Heart left ventricle (tissue), 16 donors: ENCODE data around the gene NXPH4. TPM values are rescaled to one million over a fixed set of nuclear protein-coding genes. Genes with fewer than 3 reads are reported as not detected.
A peak's percentile ranks its signal among the peaks of the same experiment; 100 is the strongest.

ENCODE experiments used
- ATAC-seq, 4 donors: fragments of 200-7000 bp; cut with Tn5 transposase; one replicate each; pipeline ENCODE4 v1.9.1; 2020 to 2022; ENCODE audit warnings: moderate library complexity in 4 of 4, mild to moderate bottlenecking in 3 of 4, moderate number of reproducible peaks in 1 of 4
- DNase-seq, 5 donors: peaks; one replicate each; pipeline ENCODE4 v3.0.0-alpha.2; 2020
- H3K27ac ChIP-seq, 12 donors: fragments of 200-600 bp; sonication (generic) in 4 of 12; one replicate each; pipeline versions ENCODE4 v1.5.0 to v1.8.0; 2016 to 2022; ENCODE audit warnings: mild to moderate bottlenecking in 2 of 12
- H3K27me3 ChIP-seq, 9 donors: fragments of 200-600 bp; sonication (generic) in 2 of 9; one replicate each; pipeline versions ENCODE4 v1.5.1 to v1.8.0; 2016 to 2022; ENCODE audit warnings: mild to moderate bottlenecking in 3 of 9
- H3K36me3 ChIP-seq, 9 donors: fragments of 200-600 bp; sonication (generic) in 2 of 9; one replicate each; pipeline versions ENCODE4 v1.5.0 to v1.8.0; 2018 to 2022; ENCODE audit warnings: mild to moderate bottlenecking in 2 of 9
- H3K4me1 ChIP-seq, 12 donors: fragments of 200-600 bp; sonication (generic) in 4 of 12; one replicate each; pipeline versions ENCODE4 v1.5.0 to v1.8.0; 2016 to 2022; ENCODE audit warnings: mild to moderate bottlenecking in 3 of 12
- H3K4me3 ChIP-seq, 12 donors: fragments of 200-600 bp; sonication (generic) in 4 of 12; one replicate each; pipeline versions ENCODE4 v1.5.0 to v1.8.0; 2017 to 2022; ENCODE audit warnings: mild to moderate bottlenecking in 9 of 12, moderate library complexity in 4 of 12
- H3K9me3 ChIP-seq, 12 donors: fragments of 200-600 bp; sonication (generic) in 4 of 12; one replicate each; pipeline versions ENCODE4 v1.5.0 to v1.8.0; 2016 to 2022; ENCODE audit warnings: mild to moderate bottlenecking in 1 of 12
- CTCF ChIP-seq, 12 donors: fragments of 200-600 bp; sonication (generic) in 4 of 12; IDR thresholded peaks; one replicate each; pipeline versions ENCODE4 v1.5.0 to v1.8.0; 2018 to 2022; ENCODE audit warnings: antibody characterized with exemption in 12 of 12, mild to moderate bottlenecking in 5 of 12
- POLR2A ChIP-seq, 2 donors: fragments of 450-650 bp; IDR thresholded peaks; one replicate each; pipeline ENCODE4 v1.6.1; 2017; ENCODE audit warnings: antibody characterized with exemption in 2 of 2, mild to moderate bottlenecking in 2 of 2, moderate library complexity in 2 of 2
- WGBS, 4 donors: extraction: QIAGEN DNeasy Blood & Tissue Kit in 2 of 4; methylation state at CpG; one replicate each; pipeline versions ENCODE4 v1.1.5 to v1.1.7; 2013 to 2018; 5-methylcytosine and 5-hydroxymethylcytosine counted together
- intact Hi-C, 10 donors: fragments of 100-400 bp; cut with DNase I; formaldehyde crosslinking; loops; one replicate each; pipeline versions ENCODE4 v1.11.1 to v1.14.2; 2022
- polyA plus RNA-seq, 2 donors: library from polyadenylated mRNA; stranded (reverse); fragments of 200-250 nt; gene quantifications; one replicate each; pipeline ENCODE4 v1.2.3, GENCODE V29; 2013
- total RNA-seq, 9 donors: library from RNA; depleted of rRNA in 2 of 9; stranded (reverse); fragments of >200 nt in 2 of 9; fragmentation: NEBNext Ultra II Directional in 3 of 9; extraction: Animal tissue kit (Norgen Biotek cat#: 25700) in 3 of 9; gene quantifications; one replicate each; pipeline versions ENCODE4 v1.1.0 to v1.2.4, GENCODE V29; 2016 to 2023
- donor health status: ischemic (EF 13 %, LVEDD 7.1; RV severe dilation, severe dysfunction).
- donor health status: healthy with polysubstance abuse.
- donor health status: DM: no; HTN: yes; CAD: no.
- donor health status: DM: no; HTN: no; CAD: no.
- donor health status: ischemic (EF 25% LVEDD 6.9; RV normal size, moderate dysfunction).
- donor health status: ischemic (EF 25% LVEDD 5.7; RV mildly dilated, moderate dysfunction).
- donor health status: healthy.
- donor health status: DM: yes; HTN: yes; CAD: no.
- donor health status: ischemic (EF 35%, LVEDD 5.7; RV mildly dilated, moderate dysfunction).
- donor health status: nonischemic (EF 11% LVEDD 7.7; RV severe dilation, severe dysfunction).
- donor health status: DM: yes; HTN: yes; CAD: no.
- donor health status: PGD.
- donor health status: ischemic (EF 29% LVEDD 5.4; RV normal size, mild dysfunction).
- donor health status: nonischemic (EF 23%, LVEDD 6.1; RV moderate dilation, normal function).

NXPH4 gene
- total and polyA plus RNA-seq, 11 donors, result 1.3 to 8.0 (median 3.0) TPM

GRCh38 chr12:57268264-57268663 is 51.7 kb downstream of the NXPH4 start:
- intact Hi-C loops, result loop anchor here in 1 of 10 donors (5.0 kb wide), 1 partner anchor 184 kb away; no protein-coding TSS in a partner anchor
- WGBS, 4 donors, result 87 to 89% (median 88%) methylated on average over 7 of the region's 7 CpGs
- no peak for TF ChIP-seq CTCF (IDR thresholded peaks at IDR 0.05)
- TF ChIP-seq POLR2A (IDR thresholded peaks at IDR 0.05), result no peak
- peaks cover 0 to 41% (median 17%) of the 10 kb centered on the region in 12 donors for H3K4me1 ChIP-seq
- H3K9me3 ChIP-seq, result no peaks in the 10 kb centered on the region
- no peak for ATAC-seq
- H3K27ac ChIP-seq, result no peak overlapping the region
- H3K4me3 ChIP-seq, result no peak overlapping the region
- H3K27me3 ChIP-seq, result no peaks in the 10 kb centered on the region
- no peak for DNase-seq
- peaks cover 0 to 84% (median 47%) of the 10 kb centered on the region in 9 donors for H3K36me3 ChIP-seq

- intact Hi-C loops, result no loop called here
- ATAC-seq (no peak), DNase-seq (no peak)
- no peak overlapping the region for H3K4me3 ChIP-seq
- 76 to 92% (median 89%) methylated on average over 1 of the region's 1 CpG for WGBS, 4 donors
- H3K9me3 ChIP-seq, result no peaks in the 10 kb centered on the region
- H3K27me3 ChIP-seq, result no peaks in the 10 kb centered on the region
- H3K36me3 ChIP-seq, result peaks cover 0 to 92% (median 46%) of the 10 kb centered on the region in 9 donors
- H3K27ac ChIP-seq, result peak overlapping the region in 1 of 12 donors; percentile 5
- TF ChIP-seq CTCF (IDR thresholded peaks at IDR 0.05), result no peak
- no peak for TF ChIP-seq POLR2A (IDR thresholded peaks at IDR 0.05)
- H3K4me1 ChIP-seq, result peaks cover 0 to 34% (median 12%) of the 10 kb centered on the region in 12 donors
These were observed 54.4 kb downstream of the NXPH4 start for GRCh38 chr12:57270966-57271470.

- H3K27me3 ChIP-seq, result no peaks in the 10 kb centered on the region
- TF ChIP-seq CTCF (IDR thresholded peaks at IDR 0.05) (no peak), POLR2A (IDR thresholded peaks at IDR 0.05) (no peak)
- H3K9me3 ChIP-seq, result no peaks in the 10 kb centered on the region
- H3K4me1 ChIP-seq, result peaks cover 0 to 34% (median 12%) of the 10 kb centered on the region in 12 donors
- peak in 4 of 5 donors; percentile 32 to 49 (median 40) for DNase-seq
- peak overlapping the region in 6 of 12 donors; percentile 45 to 68 (median 50) for H3K27ac ChIP-seq
- H3K4me3 ChIP-seq, result no peak overlapping the region
- whole genome bisulfite sequencing, 4 donors, result 16 to 25% (median 22%) methylated on average over 7 of the region's 7 CpGs
- peaks cover 0 to 91% (median 43%) of the 10 kb centered on the region in 9 donors for H3K36me3 ChIP-seq
- ATAC-seq, result peak; percentile 67 to 80 (median 79)
- intact Hi-C loops, result loop anchor here in 1 of 10 donors (2.0 kb wide), 1 partner anchor 58 kb away; no protein-coding TSS in a partner anchor
These were observed 56.0 kb downstream of the NXPH4 start for GRCh38 chr12:57272337-57273151.

- H3K4me3 ChIP-seq, result no peak overlapping the region
- peaks cover 0 to 91% (median 43%) of the 10 kb centered on the region in 9 donors for H3K36me3 ChIP-seq
- ATAC-seq (no peak), DNase-seq (no peak)
- no peak for TF ChIP-seq POLR2A (IDR thresholded peaks at IDR 0.05)
- no peak for TF ChIP-seq CTCF (IDR thresholded peaks at IDR 0.05)
- peaks cover 0 to 34% (median 12%) of the 10 kb centered on the region in 12 donors for H3K4me1 ChIP-seq
- peak overlapping the region in 7 of 12 donors; percentile 33 to 68 (median 49) for H3K27ac ChIP-seq
- no peaks in the 10 kb centered on the region for H3K27me3 ChIP-seq
- intact Hi-C loops, result loop anchor here in 1 of 10 donors (2.0 kb wide), 1 partner anchor 59 kb away; no protein-coding TSS in a partner anchor
- no peaks in the 10 kb centered on the region for H3K9me3 ChIP-seq
These were observed 56.9 kb downstream of the NXPH4 start for GRCh38 chr12:57273516-57273915.
